Prostate gland (tissue), 2 donors: ENCODE measurements around the gene IFNG. TPM values are rescaled to one million over a fixed set of nuclear protein-coding genes. Genes with fewer than 3 reads are reported as not detected.

Experiments used
- DNase-seq: peaks from one replicate; pipeline ENCODE4 v3.0.0-alpha.2; 2019; ENCODE audit warnings: low spot score
- H3K27ac ChIP-seq, 2 donors: fragments of 200-600 bp; sonication (generic); 2 replicates each; pipeline ENCODE4 v1.5.1; 2017 to 2019
- H3K27me3 ChIP-seq: fragments of 200-600 bp; sonication (generic); replicated peaks from 2 replicates; pipeline ENCODE4 v1.5.1; 2019; ENCODE audit not compliant: insufficient read depth
- H3K36me3 ChIP-seq, 2 donors: fragments of 200-600 bp; sonication (generic); 1 replicate in 1 of 2; 2 replicates in 1 of 2; pipeline versions ENCODE4 v1.5.1 to v1.8.1; 2017 to 2019
- H3K4me1 ChIP-seq: fragments of 200-600 bp; sonication (generic); replicated peaks from 2 replicates; pipeline ENCODE4 v1.5.1; 2019
- H3K4me3 ChIP-seq, 2 donors: fragments of 200-600 bp; sonication (generic); 2 replicates each; pipeline ENCODE4 v1.5.1; 2017 to 2019
- H3K9me3 ChIP-seq: fragments of 200-600 bp; sonication (generic); 2 replicates; pipeline ENCODE4 v1.5.1; 2017
- POLR2A ChIP-seq: fragments of 450-650 bp; IDR thresholded peaks from one replicate; pipeline ENCODE4 v1.6.1; 2016; ENCODE audit warnings: antibody characterized with exemption, mild to moderate bottlenecking
- POLR2AphosphoS5 ChIP-seq: sonication (generic); formaldehyde crosslinking; IDR thresholded peaks from one replicate; pipeline ENCODE4 v1.6.1; 2017; ENCODE audit warnings: antibody characterized with exemption
- WGBS: methylation state at CpG from one replicate; pipeline ENCODE4 v1.1.5; 2018; 5-methylcytosine and 5-hydroxymethylcytosine counted together
- intact Hi-C: fragments of 100-400 bp; cut with DNase I; formaldehyde crosslinking; loops from one replicate; pipeline ENCODE4 v1.14.2; 2022
- total RNA-seq, 2 donors: library from RNA; depleted of rRNA; stranded (reverse); fragments of >200 nt; gene quantifications; one replicate each; pipeline ENCODE4 v1.1.0, GENCODE V29; 2016
- TF ChIP-seq, protein P1 (sequence below), 4 experiments: fragments of 200-600 bp in 2 of 4; fragments of 450-650 bp in 2 of 4; sonication (generic) in 2 of 4; IDR thresholded peaks; 1 replicate in 3 of 4; 2 replicates in 1 of 4; pipeline ENCODE4 v1.5.1; 2016 to 2019; ENCODE audit warnings: antibody characterized with exemption in 4 of 4, mild to moderate bottlenecking in 2 of 4, moderate library complexity in 2 of 4

IFNG gene
- total RNA-seq, 2 donors from 2014 or later, result not detected

DNA sequence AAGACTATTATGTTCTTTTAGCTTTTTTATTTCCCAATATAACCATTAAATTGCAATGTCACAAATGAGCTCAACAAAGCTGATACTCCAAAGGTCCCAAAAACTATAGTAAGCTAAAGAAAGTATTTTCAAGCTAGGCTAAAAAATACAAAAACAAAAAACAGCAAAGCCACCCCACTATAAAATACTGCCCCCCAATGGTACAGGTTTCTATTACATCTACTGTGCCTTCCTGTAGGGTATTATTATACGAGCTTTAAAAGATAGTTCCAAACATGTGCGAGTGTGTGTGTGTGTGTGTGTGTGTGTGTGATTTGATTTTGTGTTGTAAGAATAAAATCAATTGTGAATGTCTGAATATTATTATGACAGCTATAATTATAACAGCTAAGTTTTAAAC, 1.1 kb downstream of the IFNG start:
- Histone ChIP-seq H3K9me3 (no peaks in the 10 kb centered on the region), H3K36me3 (no peaks in the 10 kb centered on the region), H3K4me1 (no peaks in the 10 kb centered on the region), H3K27ac (no peak overlapping the region), H3K27me3 (no peaks in the 10 kb centered on the region), H3K4me3 (no peak overlapping the region)
- TF ChIP-seq POLR2AphosphoS5, result no peak
- TF ChIP-seq, protein P1, sequence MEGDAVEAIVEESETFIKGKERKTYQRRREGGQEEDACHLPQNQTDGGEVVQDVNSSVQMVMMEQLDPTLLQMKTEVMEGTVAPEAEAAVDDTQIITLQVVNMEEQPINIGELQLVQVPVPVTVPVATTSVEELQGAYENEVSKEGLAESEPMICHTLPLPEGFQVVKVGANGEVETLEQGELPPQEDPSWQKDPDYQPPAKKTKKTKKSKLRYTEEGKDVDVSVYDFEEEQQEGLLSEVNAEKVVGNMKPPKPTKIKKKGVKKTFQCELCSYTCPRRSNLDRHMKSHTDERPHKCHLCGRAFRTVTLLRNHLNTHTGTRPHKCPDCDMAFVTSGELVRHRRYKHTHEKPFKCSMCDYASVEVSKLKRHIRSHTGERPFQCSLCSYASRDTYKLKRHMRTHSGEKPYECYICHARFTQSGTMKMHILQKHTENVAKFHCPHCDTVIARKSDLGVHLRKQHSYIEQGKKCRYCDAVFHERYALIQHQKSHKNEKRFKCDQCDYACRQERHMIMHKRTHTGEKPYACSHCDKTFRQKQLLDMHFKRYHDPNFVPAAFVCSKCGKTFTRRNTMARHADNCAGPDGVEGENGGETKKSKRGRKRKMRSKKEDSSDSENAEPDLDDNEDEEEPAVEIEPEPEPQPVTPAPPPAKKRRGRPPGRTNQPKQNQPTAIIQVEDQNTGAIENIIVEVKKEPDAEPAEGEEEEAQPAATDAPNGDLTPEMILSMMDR (IDR thresholded peaks at IDR 0.05), result no peak
- no peak for TF ChIP-seq POLR2A
- no peak for DNase-seq
- WGBS, result 53% methylated on average over 2 of the region's 2 CpGs
- intact Hi-C loops, result no loop called here

DNA sequence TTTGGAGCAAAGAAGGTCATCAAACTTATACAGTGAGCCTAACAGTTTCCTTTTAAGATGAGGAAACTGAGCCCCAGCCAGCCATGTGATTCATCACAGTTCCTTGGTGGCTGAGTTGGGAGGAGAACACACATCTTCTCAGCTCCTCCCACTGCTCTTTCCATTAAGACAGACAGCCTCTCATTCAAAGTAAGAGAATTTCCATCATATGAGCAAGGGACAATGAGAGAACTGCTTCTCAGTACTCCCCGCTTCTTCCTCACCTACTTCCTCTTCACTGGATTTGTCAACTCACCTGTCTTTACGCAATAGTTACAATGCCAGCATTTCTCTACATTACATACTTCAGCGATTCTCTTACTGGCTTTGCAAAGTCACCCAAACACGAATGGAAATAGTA, 2.2 kb downstream of the IFNG start:
- no peak for DNase-seq
- no peak for TF ChIP-seq POLR2AphosphoS5
- no peak for TF ChIP-seq POLR2A
- TF ChIP-seq, protein P1 (IDR thresholded peaks at IDR 0.05), result no peak
- no peak overlapping the region for H3K27ac ChIP-seq
- no peaks in the 10 kb centered on the region for H3K4me1 ChIP-seq
- 60% methylated on average over 4 of the region's 4 CpGs for WGBS
- no peaks in the 10 kb centered on the region for H3K27me3 ChIP-seq
- no peaks in the 10 kb centered on the region for H3K36me3 ChIP-seq
- intact Hi-C loops, result no loop called here
- H3K9me3 ChIP-seq, result no peaks in the 10 kb centered on the region
- no peak overlapping the region for H3K4me3 ChIP-seq

DNA sequence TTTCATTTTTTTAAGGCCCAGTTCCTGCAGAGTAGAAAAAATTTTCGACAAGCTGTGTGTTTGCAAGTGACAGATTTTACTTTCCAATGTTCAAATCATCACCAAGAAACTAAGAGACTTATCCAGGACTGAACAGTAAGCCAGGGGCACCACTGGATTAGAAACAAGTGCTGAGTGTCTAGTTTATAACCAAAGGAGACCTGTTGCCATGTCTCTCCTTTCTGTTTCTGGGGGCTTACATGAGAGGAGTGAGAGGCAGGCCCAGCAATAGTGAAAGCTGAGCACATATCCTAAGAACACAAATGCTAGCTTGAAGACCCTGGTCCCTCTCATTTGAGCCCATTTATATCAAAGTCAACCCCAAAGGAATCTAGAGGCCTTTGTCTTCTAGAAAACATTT, 2.9 kb downstream of the IFNG start:
- Histone ChIP-seq H3K36me3 (no peaks in the 10 kb centered on the region), H3K27ac (no peak overlapping the region), H3K9me3 (no peaks in the 10 kb centered on the region), H3K4me3 (no peak overlapping the region), H3K4me1 (no peaks in the 10 kb centered on the region), H3K27me3 (no peaks in the 10 kb centered on the region)
- intact Hi-C loops, result no loop called here
- TF ChIP-seq POLR2A, result no peak
- TF ChIP-seq, protein P1 (IDR thresholded peaks at IDR 0.05), result no peak
- no peak for TF ChIP-seq POLR2AphosphoS5
- no peak for DNase-seq
- 79% methylated on average over 1 of the region's 1 CpG for WGBS

DNA sequence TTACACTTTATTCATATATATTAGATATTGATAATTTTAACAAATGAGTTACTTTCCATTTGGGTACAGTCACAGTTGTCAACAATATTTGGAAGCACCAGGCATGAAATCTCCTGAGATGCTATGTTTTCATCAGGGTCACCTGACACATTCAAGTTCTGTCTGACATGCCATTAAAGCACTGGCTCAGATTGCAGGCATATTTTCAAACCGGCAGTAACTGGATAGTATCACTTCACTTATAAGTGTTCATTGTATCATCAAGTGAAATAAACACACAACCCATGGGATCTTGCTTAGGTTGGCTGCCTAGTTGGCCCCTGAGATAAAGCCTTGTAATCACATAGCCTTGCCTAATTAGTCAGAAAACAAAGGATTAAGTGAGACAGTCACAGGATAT, 4.8 kb downstream of the IFNG start:
- TF ChIP-seq POLR2A (no peak), POLR2AphosphoS5 (no peak)
- TF ChIP-seq, protein P1 (IDR thresholded peaks at IDR 0.05), result no peak
- H3K36me3 ChIP-seq, result no peaks in the 10 kb centered on the region
- no peak for DNase-seq
- 19% methylated on average over 1 of the region's 1 CpG for WGBS
- intact Hi-C loops, result no loop called here
- no peaks in the 10 kb centered on the region for H3K4me1 ChIP-seq
- no peaks in the 10 kb centered on the region for H3K27me3 ChIP-seq
- H3K27ac ChIP-seq, result no peak overlapping the region
- H3K4me3 ChIP-seq, result no peak overlapping the region
- H3K9me3 ChIP-seq, result no peaks in the 10 kb centered on the region

DNA sequence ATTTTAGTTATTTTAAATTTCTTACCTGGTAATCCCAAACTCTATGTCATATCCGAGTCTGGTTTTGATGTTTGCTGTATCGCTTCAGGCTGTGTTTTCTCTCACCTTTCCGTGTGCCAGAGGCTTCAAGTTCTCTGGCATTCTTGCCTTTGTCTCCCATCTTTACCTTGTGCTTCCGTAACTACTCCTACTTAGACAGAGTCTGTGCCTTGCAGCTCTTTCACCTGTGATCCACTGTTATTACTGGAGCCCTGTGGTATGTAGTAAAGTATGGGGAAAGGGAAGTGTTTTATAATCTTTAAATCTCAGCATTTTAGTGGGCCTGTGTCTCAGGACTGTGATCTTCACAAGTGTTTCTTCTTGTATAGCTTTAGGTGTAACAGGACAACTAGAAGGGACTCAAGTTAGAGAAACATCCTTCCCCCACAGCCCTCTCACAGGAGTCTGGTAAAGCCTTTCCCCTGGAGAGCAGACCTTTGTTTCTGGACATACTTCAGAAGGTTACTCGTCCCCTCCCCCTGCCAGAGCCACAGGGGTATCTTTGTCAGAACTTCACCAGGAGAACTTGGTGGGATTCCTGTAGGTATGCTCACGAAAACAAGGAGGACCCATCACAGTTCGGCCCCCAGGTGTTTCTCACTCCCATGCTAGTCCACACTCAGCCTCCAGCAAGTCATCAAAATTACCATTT, 11.1 kb downstream of the IFNG start:
- intact Hi-C loops, result no loop called here
- no peak for DNase-seq
- Histone ChIP-seq H3K27ac (no peak overlapping the region), H3K9me3 (no peaks in the 10 kb centered on the region), H3K36me3 (no peaks in the 10 kb centered on the region), H3K4me1 (no peaks in the 10 kb centered on the region), H3K4me3 (no peak overlapping the region), H3K27me3 (no peaks in the 10 kb centered on the region)
- no peak for TF ChIP-seq POLR2AphosphoS5
- no peak for TF ChIP-seq POLR2A
- TF ChIP-seq, protein P1 (IDR thresholded peaks at IDR 0.05), result no peak
- 83% methylated on average over 7 of the region's 7 CpGs for WGBS
